DND-41 (cell line): ENCODE measurements around the gene SCGB1D1.
"Not testable (repeated sequence)": the region's sequence is repeated elsewhere in the genome, so short reads cannot be mapped to it uniquely, and the experiment has no call there.

ENCODE experiments used
- ATAC-seq: fragments of 200-7000 bp; cut with Tn5 transposase; 3 replicates; pipeline ENCODE4 v1.9.1; 2021; ENCODE audit warnings: low read depth; ENCODE audit not compliant: insufficient read depth
- DNase-seq: peaks from one replicate; pipeline ENCODE4 v3.0.0-alpha.2; 2020
- H2AFZ ChIP-seq: 2 replicates; pipeline ENCODE4 v1.6.0; 2012; ENCODE audit warnings: low read depth, low read length
- H3K27ac ChIP-seq: 2 replicates; pipeline ENCODE4 v1.5.1; 2012; ENCODE audit warnings: low read length, inconsistent platforms
- H3K27me3 ChIP-seq: fragments of 200-600 bp; sonication (generic); 2 replicates; pipeline ENCODE4 v1.6.0; 2012; ENCODE audit warnings: low read length, mild to moderate bottlenecking, inconsistent platforms; ENCODE audit not compliant: insufficient read depth, poor library complexity
- H3K36me3 ChIP-seq: 2 replicates; pipeline ENCODE4 v1.5.1; 2012; ENCODE audit warnings: low read length, inconsistent platforms; ENCODE audit not compliant: insufficient read depth
- H3K4me1 ChIP-seq: 2 replicates; pipeline ENCODE4 v1.5.1; 2012; ENCODE audit warnings: mild to moderate bottlenecking, low read length; ENCODE audit not compliant: insufficient read depth
- H3K4me2 ChIP-seq: 2 replicates; pipeline ENCODE4 v1.6.0; 2012; ENCODE audit warnings: mild to moderate bottlenecking, moderate library complexity, low read length, inconsistent platforms; ENCODE audit not compliant: insufficient read depth
- H3K4me3 ChIP-seq, 2 experiments: fragments of 200-600 bp in 1 of 2; shearing (Covaris generic) in 1 of 2; 2 replicates each; pipeline ENCODE4 v1.5.1; 2012 to 2016; ENCODE audit warnings: inconsistent platforms in 2 of 2, low read length in 2 of 2, mild to moderate bottlenecking in 2 of 2, low read depth in 1 of 2, moderate library complexity in 1 of 2
- H3K79me2 ChIP-seq: 2 replicates; pipeline ENCODE4 v1.6.0; 2012; ENCODE audit warnings: low read length, inconsistent platforms; ENCODE audit not compliant: insufficient read depth
- H3K9ac ChIP-seq: 2 replicates; pipeline ENCODE4 v1.6.0; 2012; ENCODE audit warnings: low read depth, mild to moderate bottlenecking, inconsistent platforms, low read length, moderate library complexity
- H3K9me3 ChIP-seq: 2 replicates; pipeline ENCODE4 v1.5.1; 2012; ENCODE audit warnings: low read length, moderate library complexity, mild to moderate bottlenecking, inconsistent platforms; ENCODE audit not compliant: insufficient read depth, severe bottlenecking
- H4K20me1 ChIP-seq: 2 replicates; pipeline ENCODE4 v1.6.0; 2012; ENCODE audit warnings: low read length; ENCODE audit not compliant: insufficient read depth
- CTCF ChIP-seq: IDR thresholded peaks from 2 replicates; pipeline ENCODE4 v1.5.1; 2012; ENCODE audit warnings: borderline replicate concordance, low read length, moderate library complexity, mild to moderate bottlenecking; ENCODE audit not compliant: poor library complexity, severe bottlenecking; ENCODE audit errors: extremely low read depth
- EZH2 ChIP-seq: IDR thresholded peaks from 3 replicates; pipeline ENCODE4 v1.6.1; 2012; ENCODE audit warnings: borderline replicate concordance, low read depth, mild to moderate bottlenecking, moderate library complexity, low read length, inconsistent platforms; ENCODE audit not compliant: severe bottlenecking

The SCGB1D1 gene

GRCh38 chr11:62193952-62194351 lies 3.9 kb downstream of the SCGB1D1 start:
- TF ChIP-seq EZH2 (no peak), CTCF (no peak)
- H2AFZ ChIP-seq, result no peak overlapping the region
- no peak overlapping the region for H3K4me3 ChIP-seq
- no peaks in the 10 kb centered on the region for H3K9me3 ChIP-seq
- H3K27me3 ChIP-seq, result peaks cover 18% of the 10 kb centered on the region
- no peak overlapping the region for H3K9ac ChIP-seq
- H3K4me1 ChIP-seq, result no peaks in the 10 kb centered on the region
- ATAC-seq, result no peak
- H3K27ac ChIP-seq, result no peak overlapping the region
- no peaks in the 10 kb centered on the region for H3K79me2 ChIP-seq
- H3K36me3 ChIP-seq, result no peaks in the 10 kb centered on the region
- no peaks in the 10 kb centered on the region for H4K20me1 ChIP-seq
- DNase-seq, result no peak
- no peak overlapping the region for H3K4me2 ChIP-seq

GRCh38 chr11:62195010-62195409 lies 5.0 kb downstream of the SCGB1D1 start:
- not testable (repeated sequence) for H3K4me3 ChIP-seq, H3K36me3 ChIP-seq, ATAC-seq, H3K9ac ChIP-seq, H3K27ac ChIP-seq, H3K79me2 ChIP-seq, H3K4me1 ChIP-seq, H3K27me3 ChIP-seq, H2AFZ ChIP-seq, H3K4me2 ChIP-seq, DNase-seq, H4K20me1 ChIP-seq, H3K9me3 ChIP-seq

GRCh38 chr11:62195945-62196344 lies 5.9 kb downstream of the SCGB1D1 start:
- no peak overlapping the region for H3K27ac ChIP-seq
- H2AFZ ChIP-seq, result no peak overlapping the region
- DNase-seq, result no peak
- H3K4me1 ChIP-seq, result no peaks in the 10 kb centered on the region
- no peak overlapping the region for H3K9ac ChIP-seq
- no peaks in the 10 kb centered on the region for H3K79me2 ChIP-seq
- H3K4me2 ChIP-seq, result no peak overlapping the region
- TF ChIP-seq CTCF (no peak), EZH2 (no peak)
- peaks cover 2% of the 10 kb centered on the region for H3K27me3 ChIP-seq
- H4K20me1 ChIP-seq, result no peaks in the 10 kb centered on the region
- no peak overlapping the region for H3K4me3 ChIP-seq
- ATAC-seq, result no peak
- no peaks in the 10 kb centered on the region for H3K9me3 ChIP-seq
- H3K36me3 ChIP-seq, result no peaks in the 10 kb centered on the region

GRCh38 chr11:62197400-62197799 lies 7.4 kb downstream of the SCGB1D1 start:
- not testable (repeated sequence) for H4K20me1 ChIP-seq, H3K4me3 ChIP-seq, H3K4me2 ChIP-seq, H3K4me1 ChIP-seq, ATAC-seq, H3K27ac ChIP-seq, DNase-seq, H2AFZ ChIP-seq, H3K27me3 ChIP-seq, H3K9me3 ChIP-seq, H3K36me3 ChIP-seq, H3K9ac ChIP-seq, H3K79me2 ChIP-seq
